AG04450 (cell line): Measurements from ENCODE around the gene SMIM32. TPM values are rescaled to one million over a fixed set of nuclear protein-coding genes. Genes with fewer than 3 reads are reported as not detected.

ENCODE experiments used
- CTCF ChIA-PET: fragments of 300-600, 350-600 bp; formaldehyde crosslinking; extraction: SDS; loops from one replicate; lab custom pipeline; 2022; ENCODE audit warnings: antibody characterized with exemption, inconsistent platforms; lab: Charles Lee
- POLR2A ChIA-PET: fragments of 350-600 bp; formaldehyde crosslinking; extraction: SDS; loops from one replicate; lab custom pipeline; 2021; ENCODE audit warnings: antibody characterized with exemption, inconsistent platforms; lab: Yijun Ruan, JAX
- DNase-seq: peaks from one replicate; pipeline ENCODE4 v3.0.0-alpha.2; 2011; ENCODE audit warnings: low read depth, low spot score
- H3K27ac ChIP-seq: one replicate; pipeline ENCODE4 v1.5.1; 2012; ENCODE audit warnings: low read depth, low read length, control low read depth
- H3K27me3 ChIP-seq: one replicate; pipeline ENCODE4 v1.6.0; 2012; ENCODE audit warnings: low read length; ENCODE audit not compliant: control insufficient read depth, insufficient read depth
- H3K4me3 ChIP-seq: 2 replicates; pipeline ENCODE4 v1.5.1; 2011; ENCODE audit warnings: mild to moderate bottlenecking, low read depth, low read length, control low read depth
- H3K9me3 ChIP-seq: 2 replicates; pipeline ENCODE4 v1.5.1; 2012; ENCODE audit warnings: low read length; ENCODE audit not compliant: control insufficient read depth, insufficient read depth
- polyA plus RNA-seq: library from polyadenylated mRNA; depleted of rRNA; stranded (reverse); fragments of >200 nt; gene quantifications from 2 replicates; pipeline ENCODE4 v1.2.3, GENCODE V29; 2011
- TF ChIP-seq, protein P1 (sequence below): IDR thresholded peaks from 2 replicates; pipeline ENCODE4 v1.5.1; 2011; ENCODE audit warnings: low read depth, low read length, control low read depth, inconsistent platforms

SMIM32 gene
- polyA plus RNA-seq, 1 experiment, result not detected

- CTCF ChIA-PET, result interaction anchor here (2.4 kb wide), 1 partner anchor 18 kb away, joined by 15 read pairs; no protein-coding TSS in a partner anchor
- Histone ChIP-seq H3K27ac (no peak overlapping the region), H3K9me3 (no peaks in the 10 kb centered on the region), H3K4me3 (no peak overlapping the region), H3K27me3 (no peaks in the 10 kb centered on the region)
- DNase-seq, result no peak
- POLR2A ChIA-PET, result no interaction called here
- TF ChIP-seq, protein P1, sequence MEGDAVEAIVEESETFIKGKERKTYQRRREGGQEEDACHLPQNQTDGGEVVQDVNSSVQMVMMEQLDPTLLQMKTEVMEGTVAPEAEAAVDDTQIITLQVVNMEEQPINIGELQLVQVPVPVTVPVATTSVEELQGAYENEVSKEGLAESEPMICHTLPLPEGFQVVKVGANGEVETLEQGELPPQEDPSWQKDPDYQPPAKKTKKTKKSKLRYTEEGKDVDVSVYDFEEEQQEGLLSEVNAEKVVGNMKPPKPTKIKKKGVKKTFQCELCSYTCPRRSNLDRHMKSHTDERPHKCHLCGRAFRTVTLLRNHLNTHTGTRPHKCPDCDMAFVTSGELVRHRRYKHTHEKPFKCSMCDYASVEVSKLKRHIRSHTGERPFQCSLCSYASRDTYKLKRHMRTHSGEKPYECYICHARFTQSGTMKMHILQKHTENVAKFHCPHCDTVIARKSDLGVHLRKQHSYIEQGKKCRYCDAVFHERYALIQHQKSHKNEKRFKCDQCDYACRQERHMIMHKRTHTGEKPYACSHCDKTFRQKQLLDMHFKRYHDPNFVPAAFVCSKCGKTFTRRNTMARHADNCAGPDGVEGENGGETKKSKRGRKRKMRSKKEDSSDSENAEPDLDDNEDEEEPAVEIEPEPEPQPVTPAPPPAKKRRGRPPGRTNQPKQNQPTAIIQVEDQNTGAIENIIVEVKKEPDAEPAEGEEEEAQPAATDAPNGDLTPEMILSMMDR, result no peak
Observed at GRCh38 chr5:136155761-136156160, 37.2 kb downstream of the SMIM32 start.

DNA sequence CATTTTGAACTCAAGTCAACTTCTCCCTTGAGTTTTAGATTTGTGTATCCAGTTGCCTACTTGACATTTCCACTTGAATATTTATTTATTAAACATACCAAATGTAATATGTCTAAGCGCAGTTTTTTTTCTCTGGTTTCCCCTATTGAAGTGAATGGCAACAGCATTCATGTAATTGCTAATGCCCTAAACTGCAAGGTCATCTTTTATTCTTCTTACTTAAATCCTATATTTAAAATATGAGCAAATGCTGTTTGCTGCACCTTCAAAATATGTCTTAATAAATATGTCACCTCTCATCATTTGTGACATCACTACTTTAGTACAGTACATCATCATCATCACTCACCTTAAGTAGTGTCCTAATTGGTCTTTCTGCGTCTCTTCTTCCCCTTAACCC lies 37.9 kb downstream of the SMIM32 start:
- Histone ChIP-seq H3K4me3 (no peak overlapping the region), H3K27me3 (no peaks in the 10 kb centered on the region), H3K9me3 (no peaks in the 10 kb centered on the region), H3K27ac (no peak overlapping the region)
- TF ChIP-seq, protein P1, result no peak
- POLR2A ChIA-PET, result no interaction called here
- DNase-seq, result no peak
- CTCF ChIA-PET, result no interaction called here

- TF ChIP-seq, protein P1, result no peak
- ChIA-PET POLR2A (no interaction called here), CTCF (interaction anchor here (0.7 to 1.2 kb wide), 2 partner anchors 59 to 258 kb away, joined by 3 read pairs; partner anchors contain the start of gene IL9)
- no peak overlapping the region for H3K4me3 ChIP-seq
- H3K9me3 ChIP-seq, result no peaks in the 10 kb centered on the region
- H3K27ac ChIP-seq, result no peak overlapping the region
- H3K27me3 ChIP-seq, result no peaks in the 10 kb centered on the region
- DNase-seq, result no peak
Observed at GRCh38 chr5:136153581-136154236, 39.3 kb downstream of the SMIM32 start.

DNA sequence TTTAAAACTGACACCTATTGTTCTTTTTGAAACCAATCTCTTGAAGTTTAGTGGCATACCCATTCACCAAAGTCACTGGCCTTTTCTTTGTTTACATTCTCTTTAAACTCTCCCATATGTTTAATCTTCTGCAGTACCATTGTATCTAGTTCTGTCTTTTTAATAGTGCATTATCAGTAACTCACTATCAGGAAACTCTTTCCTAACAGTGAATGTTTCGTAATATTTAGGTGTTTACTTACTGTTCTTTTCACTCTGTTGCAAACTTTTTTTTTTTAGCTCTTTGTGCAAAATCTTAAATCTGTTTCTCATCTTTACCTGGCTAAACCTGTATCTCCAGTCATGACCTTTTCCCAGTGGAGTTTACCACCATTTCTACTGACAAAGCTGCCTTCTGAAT lies 43.1 kb downstream of the SMIM32 start:
- no peak for DNase-seq
- ChIA-PET CTCF (interaction anchor here (1.1 to 1.2 kb wide), 2 partner anchors 24 to 67 kb away, joined by 3 read pairs; no protein-coding TSS in a partner anchor), POLR2A (interaction anchor here (0.6 kb wide), 1 partner anchor 205 kb away, joined by 4 read pairs; no protein-coding TSS in a partner anchor)
- Histone ChIP-seq H3K9me3 (no peaks in the 10 kb centered on the region), H3K4me3 (no peak overlapping the region), H3K27ac (no peak overlapping the region), H3K27me3 (no peaks in the 10 kb centered on the region)
- TF ChIP-seq, protein P1, result no peak

DNA sequence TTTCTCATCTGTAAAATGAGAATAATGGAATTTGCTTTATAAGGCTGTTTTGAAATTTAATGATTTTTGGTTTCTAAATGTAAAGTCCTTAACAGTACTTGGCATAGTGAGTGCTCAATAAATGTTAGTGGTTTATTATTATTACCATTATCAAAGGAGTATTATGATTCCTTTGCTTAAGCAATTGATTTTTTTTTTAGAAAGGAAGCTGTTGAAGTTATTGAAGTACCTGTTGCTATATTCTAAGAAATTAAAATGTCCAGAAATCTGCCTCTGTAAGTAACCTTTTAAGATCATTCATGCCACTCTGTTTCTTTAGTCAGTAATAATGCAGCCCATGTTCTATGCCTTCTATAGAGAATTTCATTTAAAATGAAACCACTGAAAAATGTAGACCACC lies 45.3 kb downstream of the SMIM32 start:
- no peak overlapping the region for H3K4me3 ChIP-seq
- TF ChIP-seq, protein P1, result no peak
- ChIA-PET POLR2A (no interaction called here), CTCF (interaction anchor here (1.1 to 3.0 kb wide), 2 partner anchors 15 to 27 kb away, joined by 3 to 19 read pairs; partner anchors contain the start of gene SMAD5)
- no peak overlapping the region for H3K27ac ChIP-seq
- H3K27me3 ChIP-seq, result no peaks in the 10 kb centered on the region
- no peaks in the 10 kb centered on the region for H3K9me3 ChIP-seq
- DNase-seq, result no peak
